ENCODE data around the gene ABHD8. TPM values are rescaled to one million over a fixed set of nuclear protein-coding genes. Genes with fewer than 3 reads are reported as not detected.

ABHD8 gene
- polyA plus RNA-seq, 3 donors = 11.3 to 14.9 (median 12.5) TPM

DNA sequence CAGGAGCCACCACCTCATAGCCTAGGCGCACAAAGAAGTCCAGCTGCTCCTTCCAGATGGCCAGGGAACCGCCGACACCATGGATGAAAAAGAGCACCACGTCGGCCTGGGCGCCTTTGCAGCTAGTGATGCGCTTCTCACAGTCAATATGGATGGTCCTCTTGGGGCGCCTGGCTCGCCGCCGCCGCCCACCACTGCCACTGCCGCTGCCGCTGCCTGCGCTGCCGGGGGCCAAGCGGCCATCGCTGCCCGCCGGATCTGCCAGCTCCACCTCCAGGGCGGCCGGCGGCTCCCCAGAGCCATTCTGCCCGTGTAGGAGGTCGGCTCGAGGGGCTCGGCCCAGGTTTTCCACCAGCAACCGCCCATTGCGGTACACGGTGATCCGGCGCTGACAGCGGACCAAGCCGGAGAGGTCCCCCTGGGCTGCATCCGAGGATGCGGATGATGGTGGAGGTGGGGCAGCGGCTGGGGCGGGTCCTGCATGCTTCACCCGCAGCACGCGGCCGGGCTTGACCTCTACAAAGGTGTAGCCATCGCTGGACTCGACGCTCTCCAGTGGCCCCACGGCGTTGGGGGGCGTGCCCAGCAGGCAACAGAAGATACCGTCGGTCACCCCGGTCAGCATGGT is 2.1 kb downstream of the ABHD8 start:
- 97% methylated on average over 51 of the region's 51 CpGs for WGBS (ENCODE audit: insufficient coverage)

DNA sequence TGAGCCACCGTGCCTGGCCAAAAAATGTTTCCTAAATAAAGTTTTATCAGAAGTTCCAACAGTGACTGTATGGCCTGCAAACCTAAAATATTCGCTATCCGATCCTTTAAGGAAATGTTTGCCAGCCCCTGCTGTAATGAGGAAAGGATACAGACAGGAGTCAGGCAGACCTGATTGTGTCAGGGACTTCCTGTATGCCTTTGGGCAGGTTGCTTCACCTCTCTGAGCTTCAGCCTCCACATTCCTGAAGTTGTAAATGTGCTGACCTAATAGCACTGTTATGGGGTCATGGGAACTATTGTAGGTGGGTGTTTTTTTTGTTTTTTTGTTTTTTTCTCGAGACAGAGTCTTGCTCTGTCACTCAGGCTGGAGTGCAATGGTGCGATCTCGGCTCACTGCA is 6.2 kb downstream of the ABHD8 start:
- no peak overlapping the region for H3K9ac ChIP-seq (ENCODE audit: insufficient read depth, low read length, poor library complexity, severe bottlenecking)
- Mint-ChIP-seq H3K27ac (peak overlapping the region in 1 of 7 donors; percentile 7), H3K9me3 (peaks cover 4 to 14% (median 12%) of the 10 kb centered on the region in 7 donors), H3K4me3 (no peak overlapping the region), H3K4me1 (peaks cover 9% of the 10 kb centered on the region), H3K27me3 (ENCODE audit: low read depth in 3 of 3) (no peaks in the 10 kb centered on the region), H3K36me3 (peaks cover 18 to 46% of the 10 kb centered on the region in 2 donors)
- peaks cover 14 to 27% of the 10 kb centered on the region in 2 donors for H3K36me3 ChIP-seq (replicated peaks in 1 of 2; ENCODE audit: control insufficient read depth in 1 of 2, insufficient read depth in 2 of 2, low read length in 2 of 2)
- no peak overlapping the region for H3K27ac ChIP-seq (ENCODE audit: low read depth in 1 of 2, low read length in 2 of 2)
- no peak overlapping the region for H2AFZ ChIP-seq (ENCODE audit: insufficient read depth, low read depth, low read length, poor library complexity, severe bottlenecking)
- no peak for DNase-seq
- H4K20me1 ChIP-seq (ENCODE audit: insufficient read depth, low read length) = peaks cover 8% of the 10 kb centered on the region
- intact Hi-C loops (cut with micrococcal nuclease) = loop anchor here in 1 of 2 donors (10.0 kb wide), 1 partner anchor 88 kb away; no protein-coding TSS in a partner anchor
- H3K4me3 ChIP-seq (replicated peaks in 1 of 3; ENCODE audit: low read depth in 2 of 3, low read length in 3 of 3) = no peak overlapping the region
- TF ChIP-seq, protein P1, sequence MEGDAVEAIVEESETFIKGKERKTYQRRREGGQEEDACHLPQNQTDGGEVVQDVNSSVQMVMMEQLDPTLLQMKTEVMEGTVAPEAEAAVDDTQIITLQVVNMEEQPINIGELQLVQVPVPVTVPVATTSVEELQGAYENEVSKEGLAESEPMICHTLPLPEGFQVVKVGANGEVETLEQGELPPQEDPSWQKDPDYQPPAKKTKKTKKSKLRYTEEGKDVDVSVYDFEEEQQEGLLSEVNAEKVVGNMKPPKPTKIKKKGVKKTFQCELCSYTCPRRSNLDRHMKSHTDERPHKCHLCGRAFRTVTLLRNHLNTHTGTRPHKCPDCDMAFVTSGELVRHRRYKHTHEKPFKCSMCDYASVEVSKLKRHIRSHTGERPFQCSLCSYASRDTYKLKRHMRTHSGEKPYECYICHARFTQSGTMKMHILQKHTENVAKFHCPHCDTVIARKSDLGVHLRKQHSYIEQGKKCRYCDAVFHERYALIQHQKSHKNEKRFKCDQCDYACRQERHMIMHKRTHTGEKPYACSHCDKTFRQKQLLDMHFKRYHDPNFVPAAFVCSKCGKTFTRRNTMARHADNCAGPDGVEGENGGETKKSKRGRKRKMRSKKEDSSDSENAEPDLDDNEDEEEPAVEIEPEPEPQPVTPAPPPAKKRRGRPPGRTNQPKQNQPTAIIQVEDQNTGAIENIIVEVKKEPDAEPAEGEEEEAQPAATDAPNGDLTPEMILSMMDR (IDR thresholded peaks at IDR 0.05) = no peak
- H3K27me3 ChIP-seq (ENCODE audit: control insufficient read depth in 2 of 2, insufficient read depth in 2 of 2, low read length in 2 of 2) = no peaks in the 10 kb centered on the region
- H3K9me3 ChIP-seq (replicated peaks in 1 of 2; ENCODE audit: control insufficient read depth in 1 of 2, insufficient read depth in 1 of 2, low read length in 2 of 2) = peaks cover 6 to 12% of the 10 kb centered on the region in 2 donors
- WGBS (ENCODE audit: insufficient coverage) = 100% methylated on average over 1 of the region's 6 CpGs
- peaks cover 9% of the 10 kb centered on the region in 2 donors for H3K4me1 ChIP-seq (ENCODE audit: control insufficient read depth in 1 of 2, insufficient read depth in 2 of 2, low read length in 2 of 2)
- no peak overlapping the region for H3K4me2 ChIP-seq (replicated peaks; ENCODE audit: extremely low read depth, low read length, poor library complexity, severe bottlenecking)
- peaks cover 27% of the 10 kb centered on the region for H3K79me2 ChIP-seq (ENCODE audit: insufficient read depth, low read length)

More for the DNA sequence above, 2.1 kb downstream of the ABHD8 start:
- Histone ChIP-seq H3K4me3 (replicated peaks in 1 of 3; ENCODE audit: low read depth in 2 of 3, low read length in 3 of 3) (no peak overlapping the region), H3K4me2 (replicated peaks; ENCODE audit: extremely low read depth, low read length, poor library complexity, severe bottlenecking) (no peak overlapping the region), H2AFZ (ENCODE audit: insufficient read depth, low read depth, low read length, poor library complexity, severe bottlenecking) (no peak overlapping the region), H3K79me2 (ENCODE audit: insufficient read depth, low read length) (peaks cover 37% of the 10 kb centered on the region), H3K27ac (ENCODE audit: low read depth in 1 of 2, low read length in 2 of 2) (no peak overlapping the region), H3K9ac (ENCODE audit: insufficient read depth, low read length, poor library complexity, severe bottlenecking) (no peak overlapping the region), H3K36me3 (replicated peaks in 1 of 2; ENCODE audit: control insufficient read depth in 1 of 2, insufficient read depth in 2 of 2, low read length in 2 of 2) (peaks cover 2 to 19% of the 10 kb centered on the region in 2 donors), H3K9me3 (replicated peaks in 1 of 2; ENCODE audit: control insufficient read depth in 1 of 2, insufficient read depth in 1 of 2, low read length in 2 of 2) (peaks cover 6 to 12% of the 10 kb centered on the region in 2 donors), H3K27me3 (ENCODE audit: control insufficient read depth in 2 of 2, insufficient read depth in 2 of 2, low read length in 2 of 2) (no peaks in the 10 kb centered on the region), H3K4me1 (ENCODE audit: control insufficient read depth in 1 of 2, insufficient read depth in 2 of 2, low read length in 2 of 2) (peaks cover 34 to 35% of the 10 kb centered on the region in 2 donors), H4K20me1 (ENCODE audit: insufficient read depth, low read length) (peaks cover 14% of the 10 kb centered on the region)
- Mint-ChIP-seq H3K36me3 (peaks cover 12 to 35% of the 10 kb centered on the region in 2 donors), H3K27ac (no peak overlapping the region), H3K9me3 (peaks cover 4 to 13% (median 11%) of the 10 kb centered on the region in 7 donors), H3K27me3 (ENCODE audit: low read depth in 3 of 3) (no peaks in the 10 kb centered on the region), H3K4me1 (peaks cover 23% of the 10 kb centered on the region), H3K4me3 (no peak overlapping the region)
- intact Hi-C loops (cut with micrococcal nuclease) = loop anchor here in 1 of 2 donors (5.0 kb wide), 1 partner anchor 36 kb away; the partner anchor contains the start of gene GTPBP3
- TF ChIP-seq, protein P1 (IDR thresholded peaks at IDR 0.05) = no peak
- no peak for DNase-seq
